ENCODE data around the gene CEP164.

- no peak for TF ChIP-seq TP53 (CRISPR knock-in tag; IDR thresholded peaks at IDR 0.05)
- TF ChIP-seq, protein P1, sequence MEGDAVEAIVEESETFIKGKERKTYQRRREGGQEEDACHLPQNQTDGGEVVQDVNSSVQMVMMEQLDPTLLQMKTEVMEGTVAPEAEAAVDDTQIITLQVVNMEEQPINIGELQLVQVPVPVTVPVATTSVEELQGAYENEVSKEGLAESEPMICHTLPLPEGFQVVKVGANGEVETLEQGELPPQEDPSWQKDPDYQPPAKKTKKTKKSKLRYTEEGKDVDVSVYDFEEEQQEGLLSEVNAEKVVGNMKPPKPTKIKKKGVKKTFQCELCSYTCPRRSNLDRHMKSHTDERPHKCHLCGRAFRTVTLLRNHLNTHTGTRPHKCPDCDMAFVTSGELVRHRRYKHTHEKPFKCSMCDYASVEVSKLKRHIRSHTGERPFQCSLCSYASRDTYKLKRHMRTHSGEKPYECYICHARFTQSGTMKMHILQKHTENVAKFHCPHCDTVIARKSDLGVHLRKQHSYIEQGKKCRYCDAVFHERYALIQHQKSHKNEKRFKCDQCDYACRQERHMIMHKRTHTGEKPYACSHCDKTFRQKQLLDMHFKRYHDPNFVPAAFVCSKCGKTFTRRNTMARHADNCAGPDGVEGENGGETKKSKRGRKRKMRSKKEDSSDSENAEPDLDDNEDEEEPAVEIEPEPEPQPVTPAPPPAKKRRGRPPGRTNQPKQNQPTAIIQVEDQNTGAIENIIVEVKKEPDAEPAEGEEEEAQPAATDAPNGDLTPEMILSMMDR (IDR thresholded peaks at IDR 0.05): no peak
- TF ChIP-seq ETV6 (CRISPR knock-in tag; IDR thresholded peaks at IDR 0.05): no peak
- TF ChIP-seq ATF2 (CRISPR knock-in tag; IDR thresholded peaks at IDR 0.05; ENCODE audit: borderline replicate concordance, low read depth): no peak
- TF ChIP-seq CBFB (CRISPR knock-in tag; IDR thresholded peaks at IDR 0.05; ENCODE audit: low read depth): no peak
- no peak for TF ChIP-seq AFF4 (CRISPR knock-in tag; IDR thresholded peaks at IDR 0.05; ENCODE audit: borderline replicate concordance)
- no peak for TF ChIP-seq SP1 (CRISPR knock-in tag; conservative IDR thresholded peaks at IDR 0.05)
- TF ChIP-seq ZNF416 (CRISPR knock-in tag; IDR thresholded peaks at IDR 0.05): no peak
- TF ChIP-seq, protein P2, sequence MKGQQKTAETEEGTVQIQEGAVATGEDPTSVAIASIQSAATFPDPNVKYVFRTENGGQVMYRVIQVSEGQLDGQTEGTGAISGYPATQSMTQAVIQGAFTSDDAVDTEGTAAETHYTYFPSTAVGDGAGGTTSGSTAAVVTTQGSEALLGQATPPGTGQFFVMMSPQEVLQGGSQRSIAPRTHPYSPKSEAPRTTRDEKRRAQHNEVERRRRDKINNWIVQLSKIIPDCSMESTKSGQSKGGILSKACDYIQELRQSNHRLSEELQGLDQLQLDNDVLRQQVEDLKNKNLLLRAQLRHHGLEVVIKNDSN (CRISPR knock-in tag; IDR thresholded peaks at IDR 0.05): no peak
- TF ChIP-seq, protein P3, sequence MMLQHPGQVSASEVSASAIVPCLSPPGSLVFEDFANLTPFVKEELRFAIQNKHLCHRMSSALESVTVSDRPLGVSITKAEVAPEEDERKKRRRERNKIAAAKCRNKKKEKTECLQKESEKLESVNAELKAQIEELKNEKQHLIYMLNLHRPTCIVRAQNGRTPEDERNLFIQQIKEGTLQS (CRISPR knock-in tag; conservative IDR thresholded peaks at IDR 0.05): no peak
- TF ChIP-seq ZNF219 (CRISPR knock-in tag; IDR thresholded peaks at IDR 0.05; ENCODE audit: borderline replicate concordance): no peak
Measured at GRCh38 chr11:117435326-117435725, 107.7 kb downstream of the CEP164 start.
